A204.1 (cell line): ENCODE data around the gene IL1RN.

Source experiments
- FAIRE-seq: peaks from 2 replicates; lab custom pipeline; 2012; peaks lifted over from hg19 to GRCh38; lab: Jason Lieb, UNC

The IL1RN gene

GRCh38 chr2:113157118-113157896 lies 29.9 kb downstream of the IL1RN start:
- FAIRE-seq = no peak

- FAIRE-seq = no peak
These were observed 30.7 kb downstream of the IL1RN start for GRCh38 chr2:113157897-113158753.

- no peak for FAIRE-seq
These were observed 31.6 kb downstream of the IL1RN start for GRCh38 chr2:113158884-113159553.

GRCh38 chr2:113160248-113160647 lies 32.9 kb downstream of the IL1RN start:
- no peak for FAIRE-seq

GRCh38 chr2:113160962-113161361 lies 33.6 kb downstream of the IL1RN start:
- FAIRE-seq = no peak

GRCh38 chr2:113162173-113162572 lies 34.8 kb downstream of the IL1RN start:
- no peak for FAIRE-seq

- FAIRE-seq = no peak
These were observed 35.5 kb downstream of the IL1RN start for GRCh38 chr2:113162869-113163268.

GRCh38 chr2:113164215-113164929 lies 37.0 kb downstream of the IL1RN start:
- FAIRE-seq = no peak

- FAIRE-seq = no peak
These were observed 37.7 kb downstream of the IL1RN start for GRCh38 chr2:113164930-113165585.

GRCh38 chr2:113166187-113166645 lies 38.8 kb downstream of the IL1RN start:
- no peak for FAIRE-seq

GRCh38 chr2:113167115-113167932 lies 39.9 kb downstream of the IL1RN start:
- FAIRE-seq = no peak

GRCh38 chr2:113167962-113168340 lies 40.6 kb downstream of the IL1RN start:
- no peak for FAIRE-seq

- no peak for FAIRE-seq
These were observed 41.7 kb downstream of the IL1RN start for GRCh38 chr2:113169002-113169530.

- no peak for FAIRE-seq
These were observed 42.2 kb downstream of the IL1RN start for GRCh38 chr2:113169586-113169985.

- no peak for FAIRE-seq
These were observed 44.1 kb downstream of the IL1RN start for GRCh38 chr2:113171334-113172075.

GRCh38 chr2:113172721-113173541 lies 45.5 kb downstream of the IL1RN start:
- no peak for FAIRE-seq

GRCh38 chr2:113173542-113174375 lies 46.4 kb downstream of the IL1RN start, which contains the start of gene PSD4:
PSD4 (plus strand) TSS chr2:113173971; CDS start chr2:113182457, 8,486 bp downstream.
- FAIRE-seq = no peak

GRCh38 chr2:113174376-113174750 lies 47.0 kb downstream of the IL1RN start:
- FAIRE-seq = no peak
